Lung (tissue), 12 donors: ENCODE data around the gene SAMD4A. TPM values are rescaled to one million over a fixed set of nuclear protein-coding genes. Genes with fewer than 3 reads are reported as not detected.

Experiments
- ATAC-seq: fragments of 200-7000 bp; cut with Tn5 transposase; one replicate; pipeline ENCODE4 v1.9.1; 2020; ENCODE audit warnings: moderate number of reproducible peaks; ENCODE audit not compliant: insufficient read depth, low FRiP score
- DNase-seq, 3 donors: peaks; one replicate each; pipeline ENCODE4 v3.0.0-alpha.2; 2013 to 2017
- H3K27ac ChIP-seq, 2 donors: one replicate each; pipeline ENCODE4 v1.5.1; 2013; ENCODE audit warnings: mild to moderate bottlenecking in 2 of 2, moderate library complexity in 2 of 2, control low read depth in 1 of 2, inconsistent platforms in 1 of 2, low read depth in 1 of 2, low read length in 1 of 2
- H3K27me3 ChIP-seq, 3 donors: one replicate each; pipeline ENCODE4 v1.5.1; 2013; ENCODE audit warnings: low read length in 2 of 3; ENCODE audit not compliant: control insufficient read depth in 3 of 3, insufficient read depth in 3 of 3
- H3K36me3 ChIP-seq, 4 donors: one replicate each; pipeline ENCODE4 v1.5.1; 2013; ENCODE audit warnings: low read length in 4 of 4, mild to moderate bottlenecking in 1 of 4, moderate library complexity in 1 of 4; ENCODE audit not compliant: control insufficient read depth in 4 of 4, insufficient read depth in 4 of 4
- H3K4me1 ChIP-seq, 5 donors: one replicate each; pipeline ENCODE4 v1.5.1; 2013; ENCODE audit warnings: low read length in 5 of 5, mild to moderate bottlenecking in 2 of 5, moderate library complexity in 1 of 5; ENCODE audit not compliant: control insufficient read depth in 5 of 5, insufficient read depth in 5 of 5
- H3K4me3 ChIP-seq: one replicate; pipeline ENCODE4 v1.5.1; 2013; ENCODE audit warnings: mild to moderate bottlenecking, control low read depth, moderate library complexity
- H3K9ac ChIP-seq, 2 donors: one replicate each; pipeline ENCODE4 v1.5.1; 2013; ENCODE audit warnings: low read length in 2 of 2, control low read depth in 1 of 2; ENCODE audit not compliant: insufficient read depth in 1 of 2
- H3K9me3 ChIP-seq, 4 donors: one replicate each; pipeline ENCODE4 v1.5.1; 2013; ENCODE audit warnings: low read length in 3 of 4, mild to moderate bottlenecking in 1 of 4, moderate library complexity in 1 of 4; ENCODE audit not compliant: control insufficient read depth in 4 of 4, insufficient read depth in 3 of 4
- CTCF ChIP-seq: IDR thresholded peaks from 2 replicates; pipeline ENCODE4 v1.5.1; 2012; ENCODE audit warnings: mild to moderate bottlenecking; ENCODE audit errors: control extremely low read depth, extremely low read depth
- WGBS, 2 donors: extraction: QIAGEN DNeasy Blood & Tissue Kit; methylation state at CpG; one replicate each; pipeline ENCODE4 v1.1.7; 2013; 5-methylcytosine and 5-hydroxymethylcytosine counted together
- polyA plus RNA-seq, 2 donors: library from polyadenylated mRNA; stranded (reverse); fragments of 200-250 nt; gene quantifications; one replicate each; pipeline ENCODE4 v1.2.1, GENCODE V29; 2013
- total RNA-seq, 2 donors: library from RNA; depleted of rRNA in 1 of 2; stranded (reverse); fragments of >200 nt in 1 of 2; gene quantifications; one replicate each; pipeline ENCODE4 v1.2.1, GENCODE V29; 2014 to 2021
- donor health status: control.
- donor health status: control.
- donor health status: Bipolar disorder and iron deficiency.
- donor health status: healthy.
- donor health status: DM: yes; HTN: yes; CAD: no.

SAMD4A gene
- total and polyA plus RNA-seq, 4 donors = 5.8 to 26.6 (median 16.2) TPM

- H3K9me3 ChIP-seq = no peaks in the 10 kb centered on the region
- no peak for TF ChIP-seq CTCF
- no peaks in the 10 kb centered on the region for H3K36me3 ChIP-seq
- no peak overlapping the region for H3K4me3 ChIP-seq
- H3K27me3 ChIP-seq = no peaks in the 10 kb centered on the region
- DNase-seq (no peak), ATAC-seq (no peak)
- 89% methylated on average over 3 of the region's 3 CpGs for WGBS, 2 donors
- H3K4me1 ChIP-seq = peaks cover 0 to 24% (median 0%) of the 10 kb centered on the region in 5 donors
- no peak overlapping the region for H3K27ac ChIP-seq
- no peak overlapping the region for H3K9ac ChIP-seq
Observed at GRCh38 chr14:54735424-54735823, 168.5 kb downstream of the SAMD4A start.

GRCh38 chr14:54737132-54737711, 170.3 kb downstream of the SAMD4A start:
- Histone ChIP-seq H3K36me3 (no peaks in the 10 kb centered on the region), H3K27ac (no peak overlapping the region), H3K27me3 (no peaks in the 10 kb centered on the region), H3K9me3 (no peaks in the 10 kb centered on the region), H3K4me3 (no peak overlapping the region), H3K4me1 (peaks cover 0 to 15% (median 0%) of the 10 kb centered on the region in 5 donors), H3K9ac (no peak overlapping the region)
- no peak for ATAC-seq
- no peak for DNase-seq
- no peak for TF ChIP-seq CTCF
- WGBS, 2 donors = 77 to 83% methylated on average over 5 of the region's 5 CpGs

- H3K9me3 ChIP-seq = no peaks in the 10 kb centered on the region
- 52 to 61% methylated on average over 4 of the region's 4 CpGs for WGBS, 2 donors
- H3K27ac ChIP-seq = no peak overlapping the region
- no peaks in the 10 kb centered on the region for H3K27me3 ChIP-seq
- H3K4me3 ChIP-seq = no peak overlapping the region
- peaks cover 0 to 17% (median 0%) of the 10 kb centered on the region in 5 donors for H3K4me1 ChIP-seq
- H3K36me3 ChIP-seq = no peaks in the 10 kb centered on the region
- ATAC-seq (no peak), DNase-seq (no peak)
- H3K9ac ChIP-seq = no peak overlapping the region
- TF ChIP-seq CTCF = no peak
Observed at GRCh38 chr14:54738009-54738408, 171.1 kb downstream of the SAMD4A start.

- no peak for DNase-seq
- ATAC-seq = no peak
- Histone ChIP-seq H3K4me1 (peaks cover 0 to 15% (median 0%) of the 10 kb centered on the region in 5 donors), H3K27ac (no peak overlapping the region), H3K4me3 (no peak overlapping the region), H3K36me3 (no peaks in the 10 kb centered on the region), H3K9me3 (no peaks in the 10 kb centered on the region), H3K27me3 (no peaks in the 10 kb centered on the region), H3K9ac (no peak overlapping the region)
- 86 to 91% methylated on average over 7 of the region's 7 CpGs for WGBS, 2 donors
- TF ChIP-seq CTCF = no peak
Observed at GRCh38 chr14:54739514-54739913, 172.6 kb downstream of the SAMD4A start.
